GM18505 (cell line): ENCODE results near the gene PTPN22.

Source experiments
- ATAC-seq: cut with Tn5 transposase; IDR thresholded peaks from one replicate; pipeline ENCODE4 v1.9.1; 2021; ENCODE audit not compliant: unreplicated experiment
- POLR2A ChIP-seq: IDR thresholded peaks from 4 replicates; pipeline ENCODE4 v1.6.1; 2011; ENCODE audit warnings: borderline replicate concordance; ENCODE audit not compliant: insufficient read depth, insufficient read length; ENCODE audit errors: extremely low read depth

PTPN22 gene

GRCh38 chr1:113874012-113874879 is 2.7 kb upstream of the PTPN22 start:
- TF ChIP-seq POLR2A, result no peak
- ATAC-seq, result no peak

GRCh38 chr1:113872219-113872935 is 865 bp upstream of the PTPN22 start:
- TF ChIP-seq POLR2A, result no peak
- ATAC-seq, result peak; percentile 15

- ATAC-seq, result no peak
- no peak for TF ChIP-seq POLR2A
Measured at GRCh38 chr1:113870778-113871177, 734 bp downstream of the PTPN22 start.

GRCh38 chr1:113868387-113869083 is 3.0 kb downstream of the PTPN22 start:
- TF ChIP-seq POLR2A, result no peak
- ATAC-seq, result no peak

GRCh38 chr1:113861641-113862040 is 9.9 kb downstream of the PTPN22 start:
- ATAC-seq, result no peak
- TF ChIP-seq POLR2A, result no peak

GRCh38 chr1:113860891-113861290 is 10.6 kb downstream of the PTPN22 start:
- TF ChIP-seq POLR2A, result no peak
- no peak for ATAC-seq

GRCh38 chr1:113859478-113860175 is 11.9 kb downstream of the PTPN22 start:
- TF ChIP-seq POLR2A, result peak; percentile 27
- ATAC-seq, result peak; percentile 75

- no peak for ATAC-seq
- TF ChIP-seq POLR2A, result no peak
Measured at GRCh38 chr1:113858982-113859381, 12.5 kb downstream of the PTPN22 start.

- TF ChIP-seq POLR2A, result no peak
- ATAC-seq, result no peak
Measured at GRCh38 chr1:113858418-113858817, 13.1 kb downstream of the PTPN22 start.

GRCh38 chr1:113857776-113858175 is 13.7 kb downstream of the PTPN22 start:
- TF ChIP-seq POLR2A, result no peak

GRCh38 chr1:113856401-113856790 is 15.1 kb downstream of the PTPN22 start:
- ATAC-seq, result no peak
- no peak for TF ChIP-seq POLR2A

More at GRCh38 chr1:113857776-113858175, 13.7 kb downstream of the PTPN22 start:
- no peak for ATAC-seq

GRCh38 chr1:113855630-113856400 is 15.7 kb downstream of the PTPN22 start:
- no peak for TF ChIP-seq POLR2A
- no peak for ATAC-seq
